PC-9 (cell line): Measurements from ENCODE around the gene NDUFB4. TPM values are rescaled to one million over a fixed set of nuclear protein-coding genes. Genes with fewer than 3 reads are reported as not detected.

Experiments used
- BruUV-seq: library from RNA; stranded (reverse); fragments of 400-500 nt; replicated peaks from 2 replicates; lab custom pipeline; 2021; lab: Mats Ljungman, UMichigan
- CTCF ChIA-PET: fragments of 300-600 bp; sonication (Branson Sonifier 250); formaldehyde crosslinking; loops from one replicate; lab custom pipeline; 2022; ENCODE audit warnings: antibody characterized with exemption; lab: Charles Lee
- POLR2A ChIA-PET: fragments of 300-600 bp; sonication (Branson Sonifier 250); formaldehyde crosslinking; loops from one replicate; lab custom pipeline; 2022; ENCODE audit warnings: antibody characterized with exemption; ENCODE audit not compliant: unreplicated experiment; lab: Charles Lee
- DNase-seq, 2 experiments: peaks; one replicate each; pipeline versions ENCODE4 v3.0.0 to v3.0.0-alpha.2; 2015 to 2022; ENCODE audit warnings: mixed read lengths in 1 of 2
- H2AFZ ChIP-seq: fragments of 200-600 bp; sonication (generic); 2 replicates; pipeline ENCODE4 v1.8.1; 2017; ENCODE audit warnings: antibody characterized with exemption
- H3F3A ChIP-seq: fragments of 200-600 bp; sonication (generic); 2 replicates; pipeline ENCODE4 v1.8.1; 2017; ENCODE audit warnings: antibody characterized with exemption, mild to moderate bottlenecking, low read depth; ENCODE audit not compliant: insufficient read depth
- H3K27ac ChIP-seq: fragments of 200-600 bp; sonication (generic); 2 replicates; pipeline ENCODE4 v1.6.1; 2016; ENCODE audit warnings: mixed run types
- H3K27me3 ChIP-seq: fragments of 200-600 bp; sonication (generic); 2 replicates; pipeline ENCODE4 v1.6.1; 2016; ENCODE audit warnings: low read depth, mixed run types; ENCODE audit not compliant: insufficient read depth
- H3K36me3 ChIP-seq: fragments of 200-600 bp; sonication (generic); 2 replicates; pipeline ENCODE4 v1.6.1; 2016; ENCODE audit warnings: low read depth, mixed run types
- H3K4me1 ChIP-seq: fragments of 200-600 bp; sonication (generic); replicated peaks from 2 replicates; pipeline ENCODE4 v1.6.1; 2016; ENCODE audit warnings: mixed run types; ENCODE audit not compliant: insufficient read depth
- H3K4me2 ChIP-seq: fragments of 200-600 bp; sonication (generic); 2 replicates; pipeline ENCODE4 v1.6.1; 2017; ENCODE audit warnings: mixed run types
- H3K4me3 ChIP-seq: fragments of 200-600 bp; sonication (generic); 2 replicates; pipeline ENCODE4 v1.6.1; 2016; ENCODE audit warnings: mixed run types
- H3K79me2 ChIP-seq: fragments of 200-600 bp; sonication (generic); 2 replicates; pipeline ENCODE4 v1.6.1; 2017; ENCODE audit warnings: low read depth, mixed run types
- H3K9me2 ChIP-seq: fragments of 200-600 bp; sonication (generic); 2 replicates; pipeline ENCODE4 v1.8.1; 2017; ENCODE audit warnings: mild to moderate bottlenecking; ENCODE audit not compliant: insufficient read depth
- H3K9me3 ChIP-seq: fragments of 200-600 bp; sonication (generic); 2 replicates; pipeline ENCODE4 v1.8.1; 2016; ENCODE audit warnings: low read depth; ENCODE audit not compliant: insufficient read depth
- H4K20me1 ChIP-seq: fragments of 200-600 bp; sonication (generic); 2 replicates; pipeline ENCODE4 v1.8.1; 2017; ENCODE audit not compliant: insufficient read depth
- CTCF ChIP-seq: fragments of 200-600 bp; sonication (generic); conservative IDR thresholded peaks from 2 replicates; pipeline ENCODE4 v1.6.1; 2017; ENCODE audit warnings: mixed run types, antibody characterized with exemption, mild to moderate bottlenecking, moderate library complexity
- EZH2 ChIP-seq: fragments of 200-600 bp; sonication (generic); IDR thresholded peaks from 2 replicates; pipeline ENCODE4 v1.8.0; 2017; ENCODE audit warnings: antibody characterized with exemption, low read depth
- intact Hi-C: fragments of 100-400 bp; cut with micrococcal nuclease; formaldehyde crosslinking; loops from one replicate; pipeline ENCODE4 v1.10.0; 2022; ENCODE audit not compliant: unreplicated experiment
- total RNA-seq: library from RNA; stranded (reverse); gene quantifications from 2 replicates; pipeline ENCODE4 v1.2.3, GENCODE V29; 2021

Gene NDUFB4
- total RNA-seq, 1 experiment from 2014 or later, result 217 TPM

DNA sequence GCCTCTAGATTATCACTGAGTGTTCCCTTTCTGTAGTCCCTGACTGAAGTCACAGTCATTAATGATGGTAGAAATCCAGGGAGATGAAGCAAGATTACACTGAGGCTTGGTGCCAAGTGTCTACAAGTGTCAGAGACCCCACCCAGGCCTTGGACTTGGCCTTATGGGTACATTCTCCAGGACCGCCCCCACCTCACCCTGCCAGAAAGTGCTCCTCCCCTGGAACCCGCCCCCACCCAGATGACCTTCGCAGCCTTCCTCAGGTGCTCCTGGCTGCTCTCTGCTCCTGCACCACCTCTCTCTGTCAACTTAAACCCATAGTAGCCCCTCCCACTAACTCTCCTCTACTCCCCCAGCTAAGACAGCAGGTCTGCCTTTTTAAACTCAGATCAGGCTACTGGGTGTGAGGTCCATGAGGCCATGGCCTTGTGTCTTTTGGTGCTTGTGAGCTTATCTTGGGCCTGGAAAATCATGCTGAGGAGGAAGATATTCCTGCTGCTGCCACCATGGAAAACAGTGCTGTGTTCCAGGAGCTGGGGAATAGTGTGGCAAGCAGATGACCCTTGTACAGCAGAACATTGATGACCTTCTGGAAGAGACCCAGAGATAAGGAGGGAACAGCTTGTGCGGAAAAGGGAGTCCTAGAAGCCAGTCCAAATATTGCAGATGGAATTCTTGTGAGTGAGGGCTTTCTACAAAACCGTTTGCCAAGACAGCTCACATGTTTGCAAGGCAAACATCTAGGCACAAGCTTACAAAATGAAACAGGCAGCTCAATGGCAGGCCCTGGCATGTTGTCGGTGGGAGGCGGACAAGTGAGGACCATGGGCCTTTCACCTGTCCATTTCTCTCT lies 40.3 kb upstream of the NDUFB4 start:
- BruUV-seq, result no TSS peak
- Histone ChIP-seq H3K27ac (no peak overlapping the region), H3K4me3 (no peak overlapping the region), H3F3A (no peaks in the 10 kb centered on the region), H2AFZ (no peak overlapping the region), H3K9me3 (no peaks in the 10 kb centered on the region), H3K9me2 (no peaks in the 10 kb centered on the region), H3K27me3 (no peaks in the 10 kb centered on the region), H3K4me1 (peaks cover 15% of the 10 kb centered on the region), H4K20me1 (no peaks in the 10 kb centered on the region), H3K79me2 (no peaks in the 10 kb centered on the region), H3K4me2 (no peak overlapping the region), H3K36me3 (no peaks in the 10 kb centered on the region)
- CTCF ChIA-PET, result interaction anchor here (1.5 kb wide), 1 partner anchor 135 kb away, joined by 10 read pairs; no protein-coding TSS in a partner anchor
- DNase-seq, result no peak
- TF ChIP-seq EZH2 (no peak), CTCF (no peak)
- POLR2A ChIA-PET, result interaction anchor here (0.5 kb wide), 1 partner anchor 976 kb away, joined by 3 read pairs; no protein-coding TSS in a partner anchor
- intact Hi-C loops, result loop anchor here (10.0 kb wide), 1 partner anchor 461 kb away; the partner anchor contains the start of gene GSK3B

GRCh38 chr3:120557115-120557514 lies 39.0 kb upstream of the NDUFB4 start:
- H3K9me2 ChIP-seq, result no peaks in the 10 kb centered on the region
- no peak overlapping the region for H3K4me3 ChIP-seq
- no peak overlapping the region for H2AFZ ChIP-seq
- H3K36me3 ChIP-seq, result no peaks in the 10 kb centered on the region
- H3K9me3 ChIP-seq, result no peaks in the 10 kb centered on the region
- ChIA-PET CTCF (interaction anchor here (0.6 to 1.5 kb wide), 4 partner anchors 124 to 233 kb away, joined by 3 to 10 read pairs (median 6); no protein-coding TSS in a partner anchor), POLR2A (interaction anchor here (0.6 kb wide), 1 partner anchor 106 kb away, joined by 15 read pairs; the partner anchor contains the start of gene FSTL1)
- intact Hi-C loops, result loop anchor here (10.0 kb wide), 1 partner anchor 462 kb away; the partner anchor contains the start of gene GSK3B
- TF ChIP-seq EZH2, result no peak
- no peak for TF ChIP-seq CTCF
- no peak for DNase-seq
- no peaks in the 10 kb centered on the region for H3F3A ChIP-seq
- BruUV-seq, result no TSS peak
- H3K27ac ChIP-seq, result no peak overlapping the region
- H3K4me1 ChIP-seq, result peaks cover 15% of the 10 kb centered on the region
- no peaks in the 10 kb centered on the region for H4K20me1 ChIP-seq
- no peaks in the 10 kb centered on the region for H3K79me2 ChIP-seq
- no peak overlapping the region for H3K4me2 ChIP-seq
- H3K27me3 ChIP-seq, result no peaks in the 10 kb centered on the region

- peak; percentile 78 to 87 for DNase-seq
- Histone ChIP-seq H3K27me3 (no peaks in the 10 kb centered on the region), H3K4me1 (peaks cover 15% of the 10 kb centered on the region), H3K79me2 (no peaks in the 10 kb centered on the region), H4K20me1 (no peaks in the 10 kb centered on the region), H3K4me3 (peak overlapping the region; percentile 57), H3K4me2 (peak overlapping the region; percentile 96), H3K9me2 (no peaks in the 10 kb centered on the region), H2AFZ (peak overlapping the region; percentile 90), H3K36me3 (no peaks in the 10 kb centered on the region), H3K9me3 (no peaks in the 10 kb centered on the region), H3F3A (no peaks in the 10 kb centered on the region), H3K27ac (no peak overlapping the region)
- POLR2A ChIA-PET, result interaction anchor here (0.6 to 1.1 kb wide), 7 partner anchors 90 to 1090 kb away, joined by 3 to 8 read pairs (median 5); no protein-coding TSS in a partner anchor
- intact Hi-C loops, result loop anchor here (1.0 to 10.0 kb wide), 10 partner anchors 52 to 1676 kb away; partner anchors contain the start of genes FSTL1, GSK3B and LRRC58
- CTCF ChIA-PET, result interaction anchor here (0.6 to 2.4 kb wide), 9 partner anchors 37 to 972 kb away, joined by 3 to 29 read pairs (median 4); partner anchors contain the start of genes LRRC58 and NDUFB4
- TF ChIP-seq EZH2, result no peak
- TF ChIP-seq CTCF, result peak; percentile 98
- BruUV-seq, result no TSS peak
Measured at GRCh38 chr3:120558771-120559241, 37.3 kb upstream of the NDUFB4 start.
